PFSK-1 (cell line): ENCODE measurements around the gene MEIOSIN.

ENCODE experiments used
- FOXP2 ChIP-seq: optimal IDR thresholded peaks from 2 replicates; pipeline ENCODE3; 2011; ENCODE audit warnings: borderline replicate concordance, control low read depth, inconsistent platforms; ENCODE audit not compliant: insufficient read depth; ENCODE audit errors: extremely low read length, extremely low read depth
- POLR2AphosphoS5 ChIP-seq: IDR thresholded peaks from 2 replicates; pipeline ENCODE4 v1.6.1; 2012; ENCODE audit warnings: low read depth, mild to moderate bottlenecking, control low read depth, low read length, moderate library complexity
- REST ChIP-seq, 2 experiments: IDR thresholded peaks; 2 replicates each; pipeline versions ENCODE4 v1.6.1 to v1.8.0; 2011 to 2012; ENCODE audit warnings: low read depth in 2 of 2, low read length in 2 of 2, control low read depth in 1 of 2, inconsistent platforms in 1 of 2, mild to moderate bottlenecking in 1 of 2, moderate library complexity in 1 of 2; ENCODE audit not compliant: insufficient read depth in 1 of 2
- SIN3A ChIP-seq: IDR thresholded peaks from 2 replicates; pipeline ENCODE4 v1.6.1; 2012; ENCODE audit warnings: mild to moderate bottlenecking, low read length, moderate library complexity, borderline replicate concordance; ENCODE audit not compliant: insufficient read depth
- TAF1 ChIP-seq: IDR thresholded peaks from 2 replicates; pipeline ENCODE4 v1.6.1; 2012; ENCODE audit warnings: low read length, control low read depth, borderline replicate concordance; ENCODE audit not compliant: insufficient read depth

MEIOSIN gene

GRCh38 chr19:45762870-45763631 is 29.8 kb downstream of the MEIOSIN start:
- TF ChIP-seq TAF1 (no peak), POLR2AphosphoS5 (no peak), FOXP2 (no peak), SIN3A (no peak), REST (IDR thresholded peaks at IDR 0.05; ENCODE audit: insufficient read depth in 1 of 2, low read depth in 2 of 2, low read length in 2 of 2) (no peak)

- TF ChIP-seq REST (IDR thresholded peaks at IDR 0.05; ENCODE audit: insufficient read depth in 1 of 2, low read depth in 2 of 2, low read length in 2 of 2) (no peak), SIN3A (no peak), TAF1 (no peak), FOXP2 (no peak), POLR2AphosphoS5 (no peak)
Observed at GRCh38 chr19:45763691-45764294, 30.6 kb downstream of the MEIOSIN start.

- no peak for TF ChIP-seq TAF1
Observed at GRCh38 chr19:45764475-45764874, 31.2 kb downstream of the MEIOSIN start.

- TF ChIP-seq POLR2AphosphoS5 = no peak
- no peak for TF ChIP-seq TAF1
- TF ChIP-seq SIN3A = no peak
- no peak for TF ChIP-seq FOXP2
- no peak for TF ChIP-seq REST (IDR thresholded peaks at IDR 0.05; ENCODE audit: insufficient read depth in 1 of 2, low read depth in 2 of 2, low read length in 2 of 2)
Observed at GRCh38 chr19:45764945-45765701, 31.9 kb downstream of the MEIOSIN start.

GRCh38 chr19:45765702-45766295 is 32.6 kb downstream of the MEIOSIN start:
- TF ChIP-seq REST (IDR thresholded peaks at IDR 0.05; ENCODE audit: insufficient read depth in 1 of 2, low read depth in 2 of 2, low read length in 2 of 2) (no peak), SIN3A (no peak), FOXP2 (no peak), POLR2AphosphoS5 (no peak), TAF1 (no peak)
